Measurements from ENCODE around the gene USP3. TPM values are rescaled to one million over a fixed set of nuclear protein-coding genes. Genes with fewer than 3 reads are reported as not detected.

Gene USP3
- total and polyA plus RNA-seq, 2 of the 13 experiments (the other 11 are each of a cell fraction or from before 2014, with no cell fraction given): 14.3 to 61.2 TPM

DNA sequence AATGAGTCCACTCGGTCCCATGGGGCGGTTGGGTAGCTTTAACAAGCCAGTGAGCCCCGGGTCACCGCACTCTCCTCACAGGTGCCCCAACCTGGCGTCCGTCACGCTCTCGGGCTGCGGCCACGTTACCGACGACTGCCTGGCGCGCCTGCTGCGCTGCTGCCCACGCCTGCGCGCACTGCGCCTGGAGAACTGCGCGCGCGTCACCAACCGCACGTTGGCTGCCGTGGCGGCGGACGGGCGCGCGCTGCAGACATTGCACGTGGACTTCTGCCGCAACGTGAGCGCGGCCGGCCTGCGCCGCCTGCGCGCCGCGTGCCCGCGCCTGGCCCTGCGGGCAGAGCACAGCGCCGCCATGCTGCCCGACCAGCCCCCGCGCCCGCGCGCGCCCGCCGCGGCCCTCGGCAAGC is 96.2 kb downstream of the USP3 start (continued):
- peak; percentile 66 for TF ChIP-seq ZNF18 (CRISPR knock-in tag; IDR thresholded peaks at IDR 0.05; ENCODE audit: insufficient replicate concordance)
- TF ChIP-seq, protein P1, sequence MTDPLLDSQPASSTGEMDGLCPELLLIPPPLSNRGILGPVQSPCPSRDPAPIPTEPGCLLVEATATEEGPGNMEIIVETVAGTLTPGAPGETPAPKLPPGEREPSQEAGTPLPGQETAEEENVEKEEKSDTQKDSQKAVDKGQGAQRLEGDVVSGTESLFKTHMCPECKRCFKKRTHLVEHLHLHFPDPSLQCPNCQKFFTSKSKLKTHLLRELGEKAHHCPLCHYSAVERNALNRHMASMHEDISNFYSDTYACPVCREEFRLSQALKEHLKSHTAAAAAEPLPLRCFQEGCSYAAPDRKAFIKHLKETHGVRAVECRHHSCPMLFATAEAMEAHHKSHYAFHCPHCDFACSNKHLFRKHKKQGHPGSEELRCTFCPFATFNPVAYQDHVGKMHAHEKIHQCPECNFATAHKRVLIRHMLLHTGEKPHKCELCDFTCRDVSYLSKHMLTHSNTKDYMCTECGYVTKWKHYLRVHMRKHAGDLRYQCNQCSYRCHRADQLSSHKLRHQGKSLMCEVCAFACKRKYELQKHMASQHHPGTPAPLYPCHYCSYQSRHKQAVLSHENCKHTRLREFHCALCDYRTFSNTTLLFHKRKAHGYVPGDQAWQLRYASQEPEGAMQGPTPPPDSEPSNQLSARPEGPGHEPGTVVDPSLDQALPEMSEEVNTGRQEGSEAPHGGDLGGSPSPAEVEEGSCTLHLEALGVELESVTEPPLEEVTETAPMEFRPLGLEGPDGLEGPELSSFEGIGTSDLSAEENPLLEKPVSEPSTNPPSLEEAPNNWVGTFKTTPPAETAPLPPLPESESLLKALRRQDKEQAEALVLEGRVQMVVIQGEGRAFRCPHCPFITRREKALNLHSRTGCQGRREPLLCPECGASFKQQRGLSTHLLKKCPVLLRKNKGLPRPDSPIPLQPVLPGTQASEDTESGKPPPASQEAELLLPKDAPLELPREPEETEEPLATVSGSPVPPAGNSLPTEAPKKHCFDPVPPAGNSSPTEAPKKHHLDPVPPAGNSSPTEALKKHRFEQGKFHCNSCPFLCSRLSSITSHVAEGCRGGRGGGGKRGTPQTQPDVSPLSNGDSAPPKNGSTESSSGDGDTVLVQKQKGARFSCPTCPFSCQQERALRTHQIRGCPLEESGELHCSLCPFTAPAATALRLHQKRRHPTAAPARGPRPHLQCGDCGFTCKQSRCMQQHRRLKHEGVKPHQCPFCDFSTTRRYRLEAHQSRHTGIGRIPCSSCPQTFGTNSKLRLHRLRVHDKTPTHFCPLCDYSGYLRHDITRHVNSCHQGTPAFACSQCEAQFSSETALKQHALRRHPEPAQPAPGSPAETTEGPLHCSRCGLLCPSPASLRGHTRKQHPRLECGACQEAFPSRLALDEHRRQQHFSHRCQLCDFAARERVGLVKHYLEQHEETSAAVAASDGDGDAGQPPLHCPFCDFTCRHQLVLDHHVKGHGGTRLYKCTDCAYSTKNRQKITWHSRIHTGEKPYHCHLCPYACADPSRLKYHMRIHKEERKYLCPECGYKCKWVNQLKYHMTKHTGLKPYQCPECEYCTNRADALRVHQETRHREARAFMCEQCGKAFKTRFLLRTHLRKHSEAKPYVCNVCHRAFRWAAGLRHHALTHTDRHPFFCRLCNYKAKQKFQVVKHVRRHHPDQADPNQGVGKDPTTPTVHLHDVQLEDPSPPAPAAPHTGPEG (CRISPR knock-in tag; IDR thresholded peaks at IDR 0.05): no peak
- peak; percentile 92; the same call in 1 of the 2 replicates for TF ChIP-seq WIZ (CRISPR knock-in tag; IDR thresholded peaks at IDR 0.05)
- TF ChIP-seq PITX1 (CRISPR knock-in tag; IDR thresholded peaks at IDR 0.05): no peak
- peak; percentile 53; the same call in 1 of the 2 replicates for TF ChIP-seq RAD21 (CRISPR knock-in tag; IDR thresholded peaks at IDR 0.05)
- TF ChIP-seq, protein P2, sequence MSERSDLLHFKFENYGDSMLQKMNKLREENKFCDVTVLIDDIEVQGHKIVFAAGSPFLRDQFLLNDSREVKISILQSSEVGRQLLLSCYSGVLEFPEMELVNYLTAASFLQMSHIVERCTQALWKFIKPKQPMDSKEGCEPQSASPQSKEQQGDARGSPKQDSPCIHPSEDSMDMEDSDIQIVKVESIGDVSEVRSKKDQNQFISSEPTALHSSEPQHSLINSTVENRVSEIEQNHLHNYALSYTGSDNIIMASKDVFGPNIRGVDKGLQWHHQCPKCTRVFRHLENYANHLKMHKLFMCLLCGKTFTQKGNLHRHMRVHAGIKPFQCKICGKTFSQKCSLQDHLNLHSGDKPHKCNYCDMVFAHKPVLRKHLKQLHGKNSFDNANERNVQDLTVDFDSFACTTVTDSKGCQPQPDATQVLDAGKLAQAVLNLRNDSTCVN (CRISPR knock-in tag; IDR thresholded peaks at IDR 0.05; ENCODE audit: borderline replicate concordance): no peak
- TF ChIP-seq, protein P3, sequence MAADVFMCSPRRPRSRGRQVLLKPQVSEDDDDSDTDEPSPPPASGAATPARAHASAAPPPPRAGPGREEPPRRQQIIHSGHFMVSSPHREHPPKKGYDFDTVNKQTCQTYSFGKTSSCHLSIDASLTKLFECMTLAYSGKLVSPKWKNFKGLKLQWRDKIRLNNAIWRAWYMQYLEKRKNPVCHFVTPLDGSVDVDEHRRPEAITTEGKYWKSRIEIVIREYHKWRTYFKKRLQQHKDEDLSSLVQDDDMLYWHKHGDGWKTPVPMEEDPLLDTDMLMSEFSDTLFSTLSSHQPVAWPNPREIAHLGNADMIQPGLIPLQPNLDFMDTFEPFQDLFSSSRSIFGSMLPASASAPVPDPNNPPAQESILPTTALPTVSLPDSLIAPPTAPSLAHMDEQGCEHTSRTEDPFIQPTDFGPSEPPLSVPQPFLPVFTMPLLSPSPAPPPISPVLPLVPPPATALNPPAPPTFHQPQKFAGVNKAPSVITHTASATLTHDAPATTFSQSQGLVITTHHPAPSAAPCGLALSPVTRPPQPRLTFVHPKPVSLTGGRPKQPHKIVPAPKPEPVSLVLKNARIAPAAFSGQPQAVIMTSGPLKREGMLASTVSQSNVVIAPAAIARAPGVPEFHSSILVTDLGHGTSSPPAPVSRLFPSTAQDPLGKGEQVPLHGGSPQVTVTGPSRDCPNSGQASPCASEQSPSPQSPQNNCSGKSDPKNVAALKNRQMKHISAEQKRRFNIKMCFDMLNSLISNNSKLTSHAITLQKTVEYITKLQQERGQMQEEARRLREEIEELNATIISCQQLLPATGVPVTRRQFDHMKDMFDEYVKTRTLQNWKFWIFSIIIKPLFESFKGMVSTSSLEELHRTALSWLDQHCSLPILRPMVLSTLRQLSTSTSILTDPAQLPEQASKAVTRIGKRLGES (CRISPR knock-in tag; IDR thresholded peaks at IDR 0.05; ENCODE audit: borderline replicate concordance): peak; percentile 82; the same call in 1 of the 2 replicates
- peak; percentile 55; the same call in 1 of the 2 replicates for TF ChIP-seq ZNF121 (CRISPR knock-in tag; IDR thresholded peaks at IDR 0.05)
- peak; percentile 80 for TF ChIP-seq PHF8 (CRISPR knock-in tag; IDR thresholded peaks at IDR 0.05)
- TF ChIP-seq NR1H2 (CRISPR knock-in tag; IDR thresholded peaks at IDR 0.05; ENCODE audit: borderline replicate concordance, low read depth): no peak
- TF ChIP-seq FOXP1 (IDR thresholded peaks at IDR 0.05): no peak
- no peak for TF ChIP-seq FOXP1 (CRISPR knock-in tag; IDR thresholded peaks at IDR 0.05)
- TF ChIP-seq NFKBIZ (CRISPR knock-in tag; IDR thresholded peaks at IDR 0.05): peak; percentile 57; the same call in 1 of the 2 replicates
- no peak for TF ChIP-seq ZNF83 (CRISPR knock-in tag; IDR thresholded peaks at IDR 0.05; ENCODE audit: borderline replicate concordance)
- TF ChIP-seq MYNN (CRISPR knock-in tag; IDR thresholded peaks at IDR 0.05; ENCODE audit: low read depth): no peak
- TF ChIP-seq, protein P4, sequence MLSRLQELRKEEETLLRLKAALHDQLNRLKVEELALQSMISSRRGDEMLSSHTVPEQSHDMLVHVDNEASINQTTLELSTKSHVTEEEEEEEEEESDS (CRISPR knock-in tag; IDR thresholded peaks at IDR 0.05; ENCODE audit: borderline replicate concordance): no peak
- TF ChIP-seq MZF1 (CRISPR knock-in tag; IDR thresholded peaks at IDR 0.05; ENCODE audit: borderline replicate concordance): no peak
- TF ChIP-seq ZKSCAN1 (IDR thresholded peaks at IDR 0.05; ENCODE audit: low read length): no peak

Data from HepG2 (cell line).